ENCODE data around the gene DHX35. TPM values are rescaled to one million over a fixed set of nuclear protein-coding genes. Genes with fewer than 3 reads are reported as not detected.
"Not testable (repeated sequence)": the region's sequence is repeated elsewhere in the genome, so short reads cannot be mapped to it uniquely, and the experiment has no call there.

The DHX35 gene
- total and polyA plus RNA-seq, 5 donors, result 11.6 to 27.5 (median 21.2) TPM

GRCh38 chr20:38979842-38980241 lies 17.7 kb downstream of the DHX35 start:
- H3K27ac ChIP-seq (ENCODE audit: low read length), result peak overlapping the region; percentile 45
- intact Hi-C loops (cut with DNase I), result no loop called here
- ATAC-seq (no peak), DNase-seq (no peak)
- H3K4me3 ChIP-seq (ENCODE audit: low read length), result no peak overlapping the region
- no peaks in the 10 kb centered on the region for H3K27me3 ChIP-seq (ENCODE audit: control insufficient read depth, insufficient read depth)
- WGBS, result 69% methylated on average over 3 of the region's 3 CpGs
- H3K9me3 ChIP-seq (ENCODE audit: control insufficient read depth, low read length), result no peaks in the 10 kb centered on the region
- no peaks in the 10 kb centered on the region for H3K4me1 ChIP-seq (ENCODE audit: control insufficient read depth, insufficient read depth, low read length)

GRCh38 chr20:38982291-38982690 lies 20.1 kb downstream of the DHX35 start:
- Histone ChIP-seq H3K27ac (ENCODE audit: low read length) (no peak overlapping the region), H3K27me3 (ENCODE audit: control insufficient read depth, insufficient read depth) (no peaks in the 10 kb centered on the region), H3K9me3 (ENCODE audit: control insufficient read depth, low read length) (no peaks in the 10 kb centered on the region), H3K4me3 (ENCODE audit: low read length) (no peak overlapping the region), H3K4me1 (ENCODE audit: control insufficient read depth, insufficient read depth, low read length) (peaks cover 6% of the 10 kb centered on the region)
- DNase-seq (no peak), ATAC-seq (no peak)
- intact Hi-C loops (cut with DNase I), result no loop called here
- 94% methylated on average over 1 of the region's 1 CpG for WGBS

- WGBS, result 74% methylated on average over 4 of the region's 4 CpGs
- Histone ChIP-seq H3K4me3 (ENCODE audit: low read length) (no peak overlapping the region), H3K27me3 (ENCODE audit: control insufficient read depth, insufficient read depth) (no peaks in the 10 kb centered on the region), H3K9me3 (ENCODE audit: control insufficient read depth, low read length) (no peaks in the 10 kb centered on the region), H3K27ac (ENCODE audit: low read length) (peak overlapping the region; percentile 72), H3K4me1 (ENCODE audit: control insufficient read depth, insufficient read depth, low read length) (peaks cover 6% of the 10 kb centered on the region)
- ATAC-seq (no peak), DNase-seq (no peak)
- intact Hi-C loops (cut with DNase I), result no loop called here
These were observed 22.9 kb downstream of the DHX35 start for GRCh38 chr20:38985060-38985459.

GRCh38 chr20:38985603-38986170 lies 23.5 kb downstream of the DHX35 start:
- WGBS, result 39% methylated on average over 1 of the region's 1 CpG
- Histone ChIP-seq H3K27me3 (ENCODE audit: control insufficient read depth, insufficient read depth) (no peaks in the 10 kb centered on the region), H3K4me3 (ENCODE audit: low read length) (no peak overlapping the region), H3K9me3 (ENCODE audit: control insufficient read depth, low read length) (no peaks in the 10 kb centered on the region), H3K4me1 (ENCODE audit: control insufficient read depth, insufficient read depth, low read length) (peaks cover 6% of the 10 kb centered on the region), H3K27ac (ENCODE audit: low read length) (peak overlapping the region; percentile 85)
- intact Hi-C loops (cut with DNase I), result no loop called here
- ATAC-seq (peak; percentile 65 to 85), DNase-seq (no peak)

- Histone ChIP-seq H3K4me1 (ENCODE audit: control insufficient read depth, insufficient read depth, low read length) (peaks cover 6% of the 10 kb centered on the region), H3K27ac (ENCODE audit: low read length) (peak overlapping the region; percentile 62), H3K4me3 (ENCODE audit: low read length) (no peak overlapping the region), H3K27me3 (ENCODE audit: control insufficient read depth, insufficient read depth) (no peaks in the 10 kb centered on the region), H3K9me3 (ENCODE audit: control insufficient read depth, low read length) (no peaks in the 10 kb centered on the region)
- intact Hi-C loops (cut with DNase I), result no loop called here
- no peak for DNase-seq
- whole genome bisulfite sequencing, result 63% methylated on average over 2 of the region's 2 CpGs
- ATAC-seq, result peak; percentile 13 to 48
These were observed 24.5 kb downstream of the DHX35 start for GRCh38 chr20:38986663-38987062.

- Histone ChIP-seq H3K4me1 (ENCODE audit: control insufficient read depth, insufficient read depth, low read length) (peaks cover 6% of the 10 kb centered on the region), H3K27me3 (ENCODE audit: control insufficient read depth, insufficient read depth) (no peaks in the 10 kb centered on the region), H3K9me3 (ENCODE audit: control insufficient read depth, low read length) (no peaks in the 10 kb centered on the region), H3K27ac (ENCODE audit: low read length) (no peak overlapping the region), H3K4me3 (ENCODE audit: low read length) (no peak overlapping the region)
- intact Hi-C loops (cut with DNase I), result no loop called here
- WGBS, result 65% methylated on average over 4 of the region's 4 CpGs
- DNase-seq, result no peak
- no peak for ATAC-seq
These were observed 25.6 kb downstream of the DHX35 start for GRCh38 chr20:38987777-38988176.

- ATAC-seq, result no peak
- DNase-seq, result no peak
These were observed 28.6 kb downstream of the DHX35 start for GRCh38 chr20:38990728-38991127.

GRCh38 chr20:38991814-38992704 lies 29.9 kb downstream of the DHX35 start:
- Histone ChIP-seq H3K9me3 (ENCODE audit: control insufficient read depth, low read length) (no peaks in the 10 kb centered on the region), H3K27ac (ENCODE audit: low read length) (no peak overlapping the region), H3K4me3 (ENCODE audit: low read length) (no peak overlapping the region), H3K27me3 (ENCODE audit: control insufficient read depth, insufficient read depth) (no peaks in the 10 kb centered on the region), H3K4me1 (ENCODE audit: control insufficient read depth, insufficient read depth, low read length) (no peaks in the 10 kb centered on the region)
- WGBS, result 66% methylated on average over 5 of the region's 5 CpGs
- ATAC-seq, result no peak
- intact Hi-C loops (cut with DNase I), result no loop called here
- no peak for DNase-seq

More at GRCh38 chr20:38990728-38991127, 28.6 kb downstream of the DHX35 start:
- Histone ChIP-seq H3K27me3 (ENCODE audit: control insufficient read depth, insufficient read depth) (no peaks in the 10 kb centered on the region), H3K9me3 (ENCODE audit: control insufficient read depth, low read length) (no peaks in the 10 kb centered on the region), H3K4me3 (ENCODE audit: low read length) (no peak overlapping the region), H3K27ac (ENCODE audit: low read length) (no peak overlapping the region), H3K4me1 (ENCODE audit: control insufficient read depth, insufficient read depth, low read length) (peaks cover 5% of the 10 kb centered on the region)
- intact Hi-C loops (cut with DNase I), result no loop called here
- WGBS, result 91% methylated on average over 1 of the region's 1 CpG

- DNase-seq (no peak), ATAC-seq (no peak)
- H3K4me1 ChIP-seq (ENCODE audit: control insufficient read depth, insufficient read depth, low read length), result no peaks in the 10 kb centered on the region
- no peak overlapping the region for H3K4me3 ChIP-seq (ENCODE audit: low read length)
- H3K27ac ChIP-seq (ENCODE audit: low read length), result no peak overlapping the region
- no peaks in the 10 kb centered on the region for H3K9me3 ChIP-seq (ENCODE audit: control insufficient read depth, low read length)
- 69% methylated on average over 3 of the region's 3 CpGs for WGBS
- H3K27me3 ChIP-seq (ENCODE audit: control insufficient read depth, insufficient read depth), result no peaks in the 10 kb centered on the region
- intact Hi-C loops (cut with DNase I), result no loop called here
These were observed 33.4 kb downstream of the DHX35 start for GRCh38 chr20:38995536-38996044.

- H3K27me3 ChIP-seq (ENCODE audit: control insufficient read depth, insufficient read depth); intact Hi-C loops (cut with DNase I); H3K27ac ChIP-seq (ENCODE audit: low read length); ATAC-seq; H3K4me1 ChIP-seq (ENCODE audit: control insufficient read depth, insufficient read depth, low read length); DNase-seq; H3K9me3 ChIP-seq (ENCODE audit: control insufficient read depth, low read length); H3K4me3 ChIP-seq (ENCODE audit: low read length): not testable (repeated sequence)
- 98% methylated on average over 1 of the region's 1 CpG for WGBS
These were observed 34.7 kb downstream of the DHX35 start for GRCh38 chr20:38996866-38997265.

GRCh38 chr20:38997622-38998021 lies 35.5 kb downstream of the DHX35 start:
- 85% methylated on average over 8 of the region's 8 CpGs for WGBS
- H3K27ac ChIP-seq (ENCODE audit: low read length), result no peak overlapping the region
- ATAC-seq (no peak), DNase-seq (no peak)
- H3K27me3 ChIP-seq (ENCODE audit: control insufficient read depth, insufficient read depth), result no peaks in the 10 kb centered on the region
- intact Hi-C loops (cut with DNase I), result no loop called here
- H3K4me3 ChIP-seq (ENCODE audit: low read length), result no peak overlapping the region
- no peaks in the 10 kb centered on the region for H3K4me1 ChIP-seq (ENCODE audit: control insufficient read depth, insufficient read depth, low read length)
- no peaks in the 10 kb centered on the region for H3K9me3 ChIP-seq (ENCODE audit: control insufficient read depth, low read length)

Data from right cardiac atrium (tissue), 5 donors.